PC-9 (cell line): ENCODE measurements around the gene SFTPD. TPM values are rescaled to one million over a fixed set of nuclear protein-coding genes. Genes with fewer than 3 reads are reported as not detected.
"Not testable (repeated sequence)": the region's sequence is repeated elsewhere in the genome, so short reads cannot be mapped to it uniquely, and the experiment has no call there.

Experiments used
- Bru-seq: library from RNA; stranded (reverse); fragments of 400-500 nt; gene quantifications from one replicate; lab custom pipeline; 2021; lab: Mats Ljungman, UMichigan
- BruChase-seq, 2 experiments: library from RNA; stranded (reverse); fragments of 400-500 nt; gene quantifications; one replicate each; lab custom pipeline; 2021; lab: Mats Ljungman, UMichigan
- BruUV-seq: library from RNA; stranded (reverse); fragments of 400-500 nt; replicated peaks from 2 replicates; lab custom pipeline; 2021; lab: Mats Ljungman, UMichigan
- CTCF ChIA-PET: fragments of 300-600 bp; sonication (Branson Sonifier 250); formaldehyde crosslinking; loops from one replicate; lab custom pipeline; 2022; ENCODE audit warnings: antibody characterized with exemption; lab: Charles Lee
- POLR2A ChIA-PET: fragments of 300-600 bp; sonication (Branson Sonifier 250); formaldehyde crosslinking; loops from one replicate; lab custom pipeline; 2022; ENCODE audit warnings: antibody characterized with exemption; ENCODE audit not compliant: unreplicated experiment; lab: Charles Lee
- DNase-seq, 2 experiments: peaks; one replicate each; pipeline versions ENCODE4 v3.0.0 to v3.0.0-alpha.2; 2015 to 2022; ENCODE audit warnings: mixed read lengths in 1 of 2
- H2AFZ ChIP-seq: fragments of 200-600 bp; sonication (generic); 2 replicates; pipeline ENCODE4 v1.8.1; 2017; ENCODE audit warnings: antibody characterized with exemption
- H3F3A ChIP-seq: fragments of 200-600 bp; sonication (generic); 2 replicates; pipeline ENCODE4 v1.8.1; 2017; ENCODE audit warnings: antibody characterized with exemption, mild to moderate bottlenecking, low read depth; ENCODE audit not compliant: insufficient read depth
- H3K27ac ChIP-seq: fragments of 200-600 bp; sonication (generic); 2 replicates; pipeline ENCODE4 v1.6.1; 2016; ENCODE audit warnings: mixed run types
- H3K27me3 ChIP-seq: fragments of 200-600 bp; sonication (generic); 2 replicates; pipeline ENCODE4 v1.6.1; 2016; ENCODE audit warnings: low read depth, mixed run types; ENCODE audit not compliant: insufficient read depth
- H3K36me3 ChIP-seq: fragments of 200-600 bp; sonication (generic); 2 replicates; pipeline ENCODE4 v1.6.1; 2016; ENCODE audit warnings: low read depth, mixed run types
- H3K4me1 ChIP-seq: fragments of 200-600 bp; sonication (generic); replicated peaks from 2 replicates; pipeline ENCODE4 v1.6.1; 2016; ENCODE audit warnings: mixed run types; ENCODE audit not compliant: insufficient read depth
- H3K4me2 ChIP-seq: fragments of 200-600 bp; sonication (generic); 2 replicates; pipeline ENCODE4 v1.6.1; 2017; ENCODE audit warnings: mixed run types
- H3K4me3 ChIP-seq: fragments of 200-600 bp; sonication (generic); 2 replicates; pipeline ENCODE4 v1.6.1; 2016; ENCODE audit warnings: mixed run types
- H3K79me2 ChIP-seq: fragments of 200-600 bp; sonication (generic); 2 replicates; pipeline ENCODE4 v1.6.1; 2017; ENCODE audit warnings: low read depth, mixed run types
- H3K9me2 ChIP-seq: fragments of 200-600 bp; sonication (generic); 2 replicates; pipeline ENCODE4 v1.8.1; 2017; ENCODE audit warnings: mild to moderate bottlenecking; ENCODE audit not compliant: insufficient read depth
- H3K9me3 ChIP-seq: fragments of 200-600 bp; sonication (generic); 2 replicates; pipeline ENCODE4 v1.8.1; 2016; ENCODE audit warnings: low read depth; ENCODE audit not compliant: insufficient read depth
- H4K20me1 ChIP-seq: fragments of 200-600 bp; sonication (generic); 2 replicates; pipeline ENCODE4 v1.8.1; 2017; ENCODE audit not compliant: insufficient read depth
- CTCF ChIP-seq: fragments of 200-600 bp; sonication (generic); conservative IDR thresholded peaks from 2 replicates; pipeline ENCODE4 v1.6.1; 2017; ENCODE audit warnings: mixed run types, antibody characterized with exemption, mild to moderate bottlenecking, moderate library complexity
- EZH2 ChIP-seq: fragments of 200-600 bp; sonication (generic); IDR thresholded peaks from 2 replicates; pipeline ENCODE4 v1.8.0; 2017; ENCODE audit warnings: antibody characterized with exemption, low read depth
- intact Hi-C: fragments of 100-400 bp; cut with micrococcal nuclease; formaldehyde crosslinking; loops from one replicate; pipeline ENCODE4 v1.10.0; 2022; ENCODE audit not compliant: unreplicated experiment
- long read RNA-seq: library from polyadenylated mRNA; stranded (forward); transcript quantifications from one replicate; pipeline ENCODE4 v2.0.0, GENCODE V29; 2022
- total RNA-seq: library from RNA; stranded (reverse); gene quantifications from 2 replicates; pipeline ENCODE4 v1.2.3, GENCODE V29; 2021

SFTPD gene
- total RNA-seq (1.5 TPM in 1 of 2 replicates, not detected in the other), Bru-seq, nascent RNA (percentile 13 among the genes with signal in this experiment), BruChase-seq, experiment 1, labeled RNA remaining after a 2-hour chase (percentile 17 among the genes with signal in this experiment), BruChase-seq, experiment 2, labeled RNA remaining after a 6-hour chase (not detected)
- long read RNA-seq: 0 reads

GRCh38 chr10:79948976-79949722 is at the start of gene SFTPD:
SFTPD (minus strand) TSS chr10:79949105; CDS start chr10:79946659, 2,446 bp downstream.
- DNase-seq: peak; percentile 71 to 96
- H3K27me3 ChIP-seq: peaks cover 15% of the 10 kb centered on the region; the same call in 1 of the 2 replicates
- TF ChIP-seq EZH2 (no peak), CTCF (no peak)
- no peaks in the 10 kb centered on the region; the same call in 1 of the 2 replicates for H3K9me3 ChIP-seq
- H2AFZ ChIP-seq: no peak within 1 kb of the TSS
- ChIA-PET POLR2A (interaction anchor here (0.6 kb wide), 1 partner anchor 130 kb away, joined by 3 read pairs; no protein-coding TSS in a partner anchor), CTCF (no interaction called here)
- H3F3A ChIP-seq: peaks cover 10% of the 10 kb centered on the region; the same call in 1 of the 2 replicates
- H3K9me2 ChIP-seq: no peaks in the 10 kb centered on the region
- H3K27ac ChIP-seq: no peak within 1 kb of the TSS
- intact Hi-C loops: loop anchor here (2.0 kb wide), 1 partner anchor 32 kb away; no protein-coding TSS in a partner anchor
- peaks cover 27% of the 10 kb centered on the region for H3K4me1 ChIP-seq
- H3K36me3 ChIP-seq: no peaks in the 10 kb centered on the region
- no peak within 1 kb of the TSS for H3K4me3 ChIP-seq
- peak within 1 kb of the TSS; percentile 21 for H3K4me2 ChIP-seq
- H3K79me2 ChIP-seq: no peaks in the 10 kb centered on the region
- BruUV-seq: no TSS peak
- H4K20me1 ChIP-seq: no peaks in the 10 kb centered on the region

- BruUV-seq: no TSS peak
- H3K36me3 ChIP-seq: no peaks in the 10 kb centered on the region
- no peak overlapping the region for H3K4me2 ChIP-seq
- 0 out of 2 replicates have a peak, but pooled peaks cover 8% of the 10 kb centered on the region for H3K4me1 ChIP-seq
- no peaks in the 10 kb centered on the region for H4K20me1 ChIP-seq
- no peaks in the 10 kb centered on the region for H3K27me3 ChIP-seq
- no peaks in the 10 kb centered on the region for H3K79me2 ChIP-seq
- POLR2A ChIA-PET: interaction anchor here (0.7 kb wide), 1 partner anchor 17 kb away, joined by 4 read pairs; no protein-coding TSS in a partner anchor
- H3K4me3 ChIP-seq: no peak overlapping the region
- no peak for DNase-seq
- no peak overlapping the region for H2AFZ ChIP-seq
- no peaks in the 10 kb centered on the region for H3F3A ChIP-seq
- no peak overlapping the region for H3K27ac ChIP-seq
- CTCF ChIA-PET: no interaction called here
- intact Hi-C loops: no loop called here
- TF ChIP-seq EZH2 (no peak), CTCF (no peak)
- no peaks in the 10 kb centered on the region for H3K9me3 ChIP-seq
- H3K9me2 ChIP-seq: no peaks in the 10 kb centered on the region
Measured at GRCh38 chr10:79995979-79996634, 47.2 kb upstream of the SFTPD start.

GRCh38 chr10:79994556-79994955 is 45.7 kb upstream of the SFTPD start:
- POLR2A ChIA-PET: no interaction called here

GRCh38 chr10:79988199-79988598 is 39.3 kb upstream of the SFTPD start:
- H3K4me2 ChIP-seq, H3K4me3 ChIP-seq, H3K27ac ChIP-seq, POLR2A ChIA-PET, H2AFZ ChIP-seq, H3K9me3 ChIP-seq, BruUV-seq, H3K9me2 ChIP-seq, H3F3A ChIP-seq, H3K27me3 ChIP-seq, CTCF ChIA-PET, H3K79me2 ChIP-seq, intact Hi-C loops, DNase-seq, H3K36me3 ChIP-seq, H4K20me1 ChIP-seq: not testable (repeated sequence)
- H3K4me1 ChIP-seq: peaks cover 16% of the 10 kb centered on the region

More at GRCh38 chr10:79994556-79994955, 45.7 kb upstream of the SFTPD start:
- Histone ChIP-seq H3K79me2 (no peaks in the 10 kb centered on the region), H3K36me3 (no peaks in the 10 kb centered on the region), H3K9me3 (no peaks in the 10 kb centered on the region), H3K9me2 (no peaks in the 10 kb centered on the region), H2AFZ (no peak overlapping the region), H3F3A (no peaks in the 10 kb centered on the region), H3K4me1 (0 out of 2 replicates have a peak, but pooled peaks cover 8% of the 10 kb centered on the region), H3K27ac (no peak overlapping the region), H4K20me1 (no peaks in the 10 kb centered on the region), H3K4me3 (no peak overlapping the region), H3K4me2 (no peak overlapping the region), H3K27me3 (no peaks in the 10 kb centered on the region)
- no peak for TF ChIP-seq EZH2
- TF ChIP-seq CTCF: no peak
- DNase-seq: no peak
- no TSS peak for BruUV-seq
- CTCF ChIA-PET: no interaction called here
- intact Hi-C loops: no loop called here
